ENCODE results near the gene LSS.
"Not testable (repeated sequence)": the region's sequence is repeated elsewhere in the genome, so short reads cannot be mapped to it uniquely, and the experiment has no call there.

LSS gene

GRCh38 chr21:46185716-46186115 lies 42.9 kb downstream of the LSS start:
- DNase-seq, result no peak

- peak; percentile 81 for DNase-seq
These were observed 43.7 kb downstream of the LSS start for GRCh38 chr21:46184625-46185555.

DNA sequence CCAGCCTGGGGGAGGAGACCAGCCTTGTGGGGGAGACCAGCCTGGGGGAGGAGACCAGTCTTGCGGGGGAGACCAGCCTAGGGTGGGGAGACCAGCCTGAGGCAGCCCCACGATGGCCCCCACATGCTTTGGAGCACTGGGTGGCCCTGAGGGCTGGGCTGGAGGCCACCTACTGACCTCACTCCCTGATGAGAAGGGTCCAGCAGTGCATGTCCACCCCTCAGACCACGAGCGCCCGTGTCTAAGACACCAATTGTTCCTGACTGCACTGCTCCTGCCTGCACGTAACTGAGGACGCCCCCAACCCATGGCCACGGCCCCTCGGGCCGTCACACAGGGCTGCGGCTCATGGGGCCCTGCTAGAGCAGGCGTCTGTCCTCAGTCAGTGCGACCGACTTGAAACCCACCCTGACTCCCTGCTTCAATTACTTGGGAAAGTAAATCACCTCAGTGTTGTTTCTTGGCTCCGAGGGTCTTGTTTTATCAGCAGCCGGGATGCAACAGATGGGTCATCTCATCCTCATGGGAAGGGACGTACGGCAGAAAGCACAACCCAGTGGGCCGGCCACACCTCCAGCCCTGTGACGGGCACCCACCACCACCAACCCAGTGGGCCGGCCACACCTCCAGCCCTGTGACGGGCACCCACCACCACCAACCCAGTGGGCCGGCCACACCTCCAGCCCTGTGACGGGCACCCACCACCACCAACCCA lies 44.5 kb downstream of the LSS start, which contains the start of gene SPATC1L:
Gene SPATC1L, minus strand, starts transcription at position 550 of the 715 bp plus-strand sequence. CDS start 1,643 bp downstream, outside the sequence.
- peak; percentile 62 for DNase-seq

- not testable (repeated sequence) for DNase-seq
These were observed 45.2 kb downstream of the LSS start for GRCh38 chr21:46183337-46183909.

- no peak for DNase-seq
These were observed 45.8 kb downstream of the LSS start for GRCh38 chr21:46182548-46183336.

DNA sequence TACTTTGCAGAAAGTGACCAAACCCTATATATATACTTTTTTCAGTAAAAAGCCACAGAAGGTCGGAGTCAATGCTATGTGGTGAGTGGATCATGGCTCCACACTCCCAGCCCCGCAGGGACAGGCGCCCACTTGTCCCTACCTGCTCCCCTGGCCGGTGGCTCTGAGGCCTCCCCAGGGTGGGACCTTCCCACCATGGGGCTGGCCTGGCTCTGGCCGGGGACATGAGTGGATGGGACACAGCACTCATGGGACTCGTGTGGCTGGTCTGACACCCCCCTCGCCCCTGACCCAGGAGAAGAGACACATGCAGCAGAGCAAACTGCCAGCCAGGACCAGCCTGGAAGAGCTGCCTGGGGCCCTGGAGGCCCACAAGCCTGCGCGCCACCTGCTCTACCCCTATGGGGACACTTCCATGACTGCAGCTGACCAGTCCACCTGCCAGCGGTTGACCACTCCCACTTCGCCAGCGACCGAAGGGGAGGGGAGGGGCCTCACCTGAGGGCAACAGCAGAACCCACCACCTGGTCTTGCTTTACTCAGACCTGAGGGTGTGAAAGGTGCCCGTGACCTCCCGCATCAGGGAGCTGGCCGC lies 46.5 kb downstream of the LSS start:
- no peak for DNase-seq

DNA sequence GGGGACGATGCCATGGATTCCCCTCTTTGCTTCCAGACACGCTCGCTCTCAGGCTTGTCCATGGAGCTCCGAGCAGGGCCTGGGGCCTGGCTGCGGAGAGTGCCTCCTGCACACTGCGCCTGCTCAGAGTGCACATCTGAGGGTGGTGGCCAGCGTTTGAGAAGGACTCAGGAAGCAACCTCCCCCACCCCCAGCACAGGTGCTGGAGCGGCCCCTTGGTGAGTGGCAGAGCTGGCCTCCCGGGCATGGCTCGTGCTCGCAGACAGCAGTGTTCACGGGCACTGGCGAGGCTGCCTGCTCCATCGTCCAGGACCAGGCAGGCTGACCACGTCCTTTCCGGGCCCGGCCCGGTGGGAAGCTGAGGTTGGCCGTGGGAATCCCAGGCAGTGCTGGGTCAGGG lies 47.1 kb downstream of the LSS start:
- DNase-seq, result no peak

- no peak for DNase-seq
These were observed 47.7 kb downstream of the LSS start for GRCh38 chr21:46180778-46181391.

- no peak for DNase-seq
These were observed 48.4 kb downstream of the LSS start for GRCh38 chr21:46180079-46180722.

DNA sequence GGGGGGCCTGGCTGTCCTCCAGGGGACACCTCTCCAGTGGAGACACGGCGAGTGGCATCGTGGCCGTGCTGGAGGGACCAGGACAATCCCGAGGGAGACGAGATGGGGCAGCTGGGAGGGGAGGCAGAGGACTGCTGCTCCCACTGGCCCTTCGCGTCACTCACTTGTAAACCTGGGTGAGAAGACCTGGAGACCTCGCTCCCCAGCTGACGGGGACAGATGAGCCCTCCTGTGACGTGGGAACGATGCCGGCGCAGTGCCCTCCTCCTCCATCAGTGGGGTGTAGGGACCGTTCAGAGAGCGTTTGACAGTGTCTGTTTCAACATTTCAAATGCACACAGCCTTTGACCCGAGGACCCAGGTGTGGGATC lies 48.9 kb downstream of the LSS start:
- no peak for DNase-seq

GRCh38 chr21:46178961-46179360 lies 49.6 kb downstream of the LSS start:
- no peak for DNase-seq

DNA sequence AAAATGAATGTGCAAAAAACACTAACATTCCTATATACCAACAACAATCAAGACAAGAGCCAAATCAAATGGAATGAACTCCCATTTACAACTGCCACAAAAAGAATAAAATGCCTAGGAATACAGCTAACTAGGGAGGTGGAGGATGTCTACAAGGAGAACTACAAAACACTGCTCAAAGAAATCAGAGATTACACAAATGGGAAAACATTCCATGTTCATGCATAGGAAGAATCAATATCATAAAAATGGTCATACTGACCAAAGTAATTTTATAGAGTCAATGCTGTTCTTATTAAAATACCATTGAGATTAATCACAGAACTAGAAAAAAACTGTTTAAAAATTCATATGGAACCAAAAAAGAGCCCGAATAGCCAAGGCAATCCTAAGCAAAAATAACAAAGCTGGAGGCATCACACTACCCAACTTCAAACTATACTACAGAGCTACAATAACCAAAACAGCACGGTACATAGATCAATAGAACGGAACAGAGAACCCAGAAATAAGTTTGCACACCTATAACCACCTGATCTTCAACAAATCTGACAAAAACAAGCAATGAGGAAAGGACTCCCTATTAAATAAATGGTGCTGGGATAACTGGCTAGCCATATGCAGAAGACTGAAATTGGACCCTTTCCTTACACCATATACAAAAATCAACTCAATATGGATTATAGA lies 52.0 kb downstream of the LSS start:
- not testable (repeated sequence) for DNase-seq

- DNase-seq, result no peak
These were observed 55.0 kb downstream of the LSS start for GRCh38 chr21:46173573-46173972.

GRCh38 chr21:46172863-46173528 lies 55.6 kb downstream of the LSS start:
- no peak for DNase-seq

GRCh38 chr21:46171996-46172862 lies 56.3 kb downstream of the LSS start:
- no peak for DNase-seq

- no peak for DNase-seq
These were observed 57.0 kb downstream of the LSS start for GRCh38 chr21:46171585-46171984.

- not testable (repeated sequence) for DNase-seq
These were observed 58.0 kb downstream of the LSS start for GRCh38 chr21:46170436-46171193.

DNA sequence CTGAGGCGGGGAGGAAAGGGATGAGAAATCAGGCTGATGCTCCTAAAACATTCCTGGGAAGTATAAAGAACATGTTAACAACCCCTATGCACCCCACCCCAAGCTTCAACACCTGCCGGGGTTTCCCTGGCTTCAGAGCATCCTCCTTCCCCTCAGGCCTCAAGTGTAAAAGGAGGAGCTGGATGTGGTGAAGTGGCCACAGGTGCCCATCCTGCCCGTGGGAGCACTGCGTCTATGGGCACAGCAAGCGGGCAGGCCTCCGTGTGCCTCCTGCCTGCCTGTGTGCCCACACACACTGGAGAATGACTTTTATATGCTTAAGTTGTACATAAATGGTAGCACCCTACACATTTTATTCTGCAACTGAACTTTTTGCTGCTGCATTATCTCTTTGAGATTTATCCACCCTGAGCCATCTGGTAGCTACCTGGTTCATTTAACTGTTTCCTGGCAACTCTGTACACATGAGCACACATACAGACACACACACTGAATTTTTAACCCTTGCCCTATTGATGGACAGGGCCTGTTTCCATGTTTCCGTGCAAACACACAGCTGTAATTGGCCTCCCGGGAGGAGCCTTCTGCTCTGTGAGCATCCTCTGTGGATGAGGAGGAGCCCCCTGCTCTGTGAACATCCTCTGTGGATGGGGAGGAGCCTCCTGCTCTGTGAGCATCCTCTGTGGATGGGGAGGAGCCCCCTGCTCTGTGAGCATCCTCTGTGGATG lies 59.8 kb downstream of the LSS start:
- no peak for DNase-seq
